Activated CD4-positive, alpha-beta T cell treated with anti-CD3 and anti-CD28 coated beads for 36 hours (primary cell): ENCODE data around the gene GNS. TPM values are rescaled to one million over a fixed set of nuclear protein-coding genes. Genes with fewer than 3 reads are reported as not detected.

Source experiments
- ATAC-seq: fragments of 200-7000 bp; cut with Tn5 transposase; one replicate; pipeline ENCODE4 v1.10.0; 2021; ENCODE audit warnings: mild to moderate bottlenecking, moderate library complexity
- CTCF ChIA-PET: fragments of 350-600 bp; sonication (Branson Sonifier 250); formaldehyde crosslinking; loops from one replicate; lab custom pipeline; 2021; ENCODE audit warnings: antibody characterized with exemption; lab: Charles Lee
- POLR2A ChIA-PET: fragments of 350-600 bp; sonication (Branson Sonifier 250); formaldehyde crosslinking; loops from one replicate; lab custom pipeline; 2021; ENCODE audit warnings: antibody characterized with exemption, inconsistent platforms; lab: Charles Lee
- DNase-seq: peaks from one replicate; pipeline ENCODE4 v3.0.0-alpha.2; 2020
- H3K27ac Mint-ChIP-seq: one replicate; pipeline ENCODE4 v1.8.0; 2021; ENCODE audit warnings: mixed read lengths
- H3K27me3 Mint-ChIP-seq: one replicate; pipeline ENCODE4 v1.8.0; 2021; ENCODE audit warnings: mixed read lengths
- H3K36me3 Mint-ChIP-seq: one replicate; pipeline ENCODE4 v1.8.0; 2021; ENCODE audit warnings: low read depth, mixed read lengths
- H3K4me1 Mint-ChIP-seq: one replicate; pipeline ENCODE4 v1.8.0; 2021; ENCODE audit warnings: mixed read lengths
- H3K4me3 Mint-ChIP-seq: one replicate; pipeline ENCODE4 v1.8.0; 2021; ENCODE audit warnings: mild to moderate bottlenecking, moderate library complexity, mixed read lengths
- H3K9me3 Mint-ChIP-seq: one replicate; pipeline ENCODE4 v1.8.0; 2021; ENCODE audit warnings: low read depth, mixed read lengths
- intact Hi-C, 2 experiments: fragments of 100-400 bp; cut with DNase I in 1 of 2; cut with micrococcal nuclease in 1 of 2; formaldehyde crosslinking; loops; one replicate each; pipeline versions ENCODE4 v1.14.2 to v1.15.1; 2022 to 2024; cut with DNase I, micrococcal nuclease
- total RNA-seq, 2 experiments: library from RNA; stranded (reverse); gene quantifications; one replicate each; pipeline ENCODE4 v1.2.3, GENCODE V29; 2021

Gene GNS
- total RNA-seq, 2 experiments from 2014 or later, result 19.9 to 21.9 TPM

- ChIA-PET POLR2A (no interaction called here), CTCF (interaction anchor here (1.2 to 1.6 kb wide), 2 partner anchors 37 to 186 kb away, joined by 4 read pairs; no protein-coding TSS in a partner anchor)
- DNase-seq (no peak), ATAC-seq (no peak)
- intact Hi-C loops, result no loop called here
- H3K27me3 Mint-ChIP-seq, result no peaks in the 10 kb centered on the region
- H3K36me3 Mint-ChIP-seq, result peaks cover 45% of the 10 kb centered on the region
- H3K27ac Mint-ChIP-seq, result no peak overlapping the region
- H3K4me1 Mint-ChIP-seq, result peaks cover 15% of the 10 kb centered on the region
- H3K9me3 Mint-ChIP-seq, result no peaks in the 10 kb centered on the region
- no peak overlapping the region for H3K4me3 Mint-ChIP-seq
Measured at GRCh38 chr12:64735442-64735841, 23.8 kb downstream of the GNS start.

- CTCF ChIA-PET, result interaction anchor here (1.2 to 1.6 kb wide), 2 partner anchors 68 to 184 kb away, joined by 3 to 4 read pairs; no protein-coding TSS in a partner anchor
- peaks cover 22% of the 10 kb centered on the region for H3K4me1 Mint-ChIP-seq
- POLR2A ChIA-PET, result no interaction called here
- H3K9me3 Mint-ChIP-seq, result no peaks in the 10 kb centered on the region
- H3K36me3 Mint-ChIP-seq, result peaks cover 31% of the 10 kb centered on the region
- no peak overlapping the region for H3K4me3 Mint-ChIP-seq
- intact Hi-C loops, result no loop called here
- ATAC-seq (no peak), DNase-seq (no peak)
- H3K27me3 Mint-ChIP-seq, result no peaks in the 10 kb centered on the region
- H3K27ac Mint-ChIP-seq, result no peak overlapping the region
Measured at GRCh38 chr12:64733857-64734256, 25.3 kb downstream of the GNS start.

GRCh38 chr12:64731683-64732082 is 27.5 kb downstream of the GNS start:
- Mint-ChIP-seq H3K27ac (no peak overlapping the region), H3K9me3 (no peaks in the 10 kb centered on the region), H3K27me3 (no peaks in the 10 kb centered on the region), H3K36me3 (peaks cover 21% of the 10 kb centered on the region), H3K4me1 (peaks cover 11% of the 10 kb centered on the region), H3K4me3 (no peak overlapping the region)
- intact Hi-C loops, result no loop called here
- ChIA-PET POLR2A (no interaction called here), CTCF (no interaction called here)
- ATAC-seq (no peak), DNase-seq (no peak)

GRCh38 chr12:64730588-64730969 is 28.6 kb downstream of the GNS start:
- no peak for DNase-seq
- H3K4me1 Mint-ChIP-seq, result peaks cover 10% of the 10 kb centered on the region
- no peaks in the 10 kb centered on the region for H3K9me3 Mint-ChIP-seq
- POLR2A ChIA-PET, result no interaction called here
- CTCF ChIA-PET, result interaction anchor here (0.6 to 1.5 kb wide), 3 partner anchors 123 to 1579 kb away, joined by 3 to 5 read pairs (median 3); no protein-coding TSS in a partner anchor
- intact Hi-C loops, result no loop called here
- no peak overlapping the region for H3K4me3 Mint-ChIP-seq
- peaks cover 18% of the 10 kb centered on the region for H3K36me3 Mint-ChIP-seq
- H3K27me3 Mint-ChIP-seq, result no peaks in the 10 kb centered on the region
- peak overlapping the region; percentile 74 for H3K27ac Mint-ChIP-seq
- peak; percentile 53 for ATAC-seq

- H3K27me3 Mint-ChIP-seq, result no peaks in the 10 kb centered on the region
- peak; percentile 30 for ATAC-seq
- ChIA-PET CTCF (interaction anchor here (1.5 kb wide), 1 partner anchor 181 kb away, joined by 5 read pairs; no protein-coding TSS in a partner anchor), POLR2A (no interaction called here)
- H3K36me3 Mint-ChIP-seq, result peaks cover 22% of the 10 kb centered on the region
- intact Hi-C loops, result no loop called here
- H3K9me3 Mint-ChIP-seq, result no peaks in the 10 kb centered on the region
- peaks cover 10% of the 10 kb centered on the region for H3K4me1 Mint-ChIP-seq
- no peak for DNase-seq
- peak overlapping the region; percentile 74 for H3K27ac Mint-ChIP-seq
- no peak overlapping the region for H3K4me3 Mint-ChIP-seq
Measured at GRCh38 chr12:64729909-64730587, 29.2 kb downstream of the GNS start.

- no peak overlapping the region for H3K4me3 Mint-ChIP-seq
- peaks cover 7% of the 10 kb centered on the region for H3K4me1 Mint-ChIP-seq
- H3K27me3 Mint-ChIP-seq, result no peaks in the 10 kb centered on the region
- H3K36me3 Mint-ChIP-seq, result peaks cover 28% of the 10 kb centered on the region
- POLR2A ChIA-PET, result no interaction called here
- intact Hi-C loops, result no loop called here
- ATAC-seq (no peak), DNase-seq (no peak)
- H3K9me3 Mint-ChIP-seq, result no peaks in the 10 kb centered on the region
- CTCF ChIA-PET, result interaction anchor here (1.4 kb wide), 1 partner anchor 175 kb away, joined by 5 read pairs; no protein-coding TSS in a partner anchor
- no peak overlapping the region for H3K27ac Mint-ChIP-seq
Measured at GRCh38 chr12:64724201-64724745, 34.9 kb downstream of the GNS start.

GRCh38 chr12:64723630-64724029 is 35.6 kb downstream of the GNS start:
- Mint-ChIP-seq H3K4me3 (no peak overlapping the region), H3K36me3 (peaks cover 28% of the 10 kb centered on the region), H3K9me3 (no peaks in the 10 kb centered on the region), H3K4me1 (peaks cover 7% of the 10 kb centered on the region), H3K27me3 (no peaks in the 10 kb centered on the region), H3K27ac (peak overlapping the region; percentile 4)
- intact Hi-C loops, result no loop called here
- ChIA-PET CTCF (interaction anchor here (1.4 kb wide), 1 partner anchor 174 kb away, joined by 5 read pairs; no protein-coding TSS in a partner anchor), POLR2A (no interaction called here)
- no peak for DNase-seq
- no peak for ATAC-seq

GRCh38 chr12:64722835-64723234 is 36.4 kb downstream of the GNS start:
- POLR2A ChIA-PET, result no interaction called here
- Mint-ChIP-seq H3K27me3 (no peaks in the 10 kb centered on the region), H3K36me3 (peaks cover 28% of the 10 kb centered on the region), H3K4me1 (peaks cover 7% of the 10 kb centered on the region), H3K27ac (no peak overlapping the region), H3K4me3 (no peak overlapping the region), H3K9me3 (no peaks in the 10 kb centered on the region)
- ATAC-seq (no peak), DNase-seq (no peak)
- intact Hi-C loops, result no loop called here
- CTCF ChIA-PET, result no interaction called here

- Mint-ChIP-seq H3K9me3 (no peaks in the 10 kb centered on the region), H3K4me3 (no peak overlapping the region), H3K36me3 (peaks cover 32% of the 10 kb centered on the region), H3K27ac (no peak overlapping the region), H3K27me3 (no peaks in the 10 kb centered on the region), H3K4me1 (peaks cover 9% of the 10 kb centered on the region)
- intact Hi-C loops, result no loop called here
- POLR2A ChIA-PET, result no interaction called here
- DNase-seq (no peak), ATAC-seq (no peak)
- CTCF ChIA-PET, result interaction anchor here (1.2 kb wide), 1 partner anchor 82 kb away, joined by 5 read pairs; no protein-coding TSS in a partner anchor
Measured at GRCh38 chr12:64720884-64721283, 38.3 kb downstream of the GNS start.

GRCh38 chr12:64718649-64719048 is 40.6 kb downstream of the GNS start:
- peaks cover 15% of the 10 kb centered on the region for H3K4me1 Mint-ChIP-seq
- DNase-seq, result no peak
- intact Hi-C loops, result no loop called here
- ChIA-PET POLR2A (no interaction called here), CTCF (interaction anchor here (0.7 to 1.7 kb wide), 8 partner anchors 17 to 201 kb away, joined by 3 to 7 read pairs (median 3); no protein-coding TSS in a partner anchor)
- no peak for ATAC-seq
- no peak overlapping the region for H3K4me3 Mint-ChIP-seq
- H3K27me3 Mint-ChIP-seq, result no peaks in the 10 kb centered on the region
- no peaks in the 10 kb centered on the region for H3K9me3 Mint-ChIP-seq
- peaks cover 46% of the 10 kb centered on the region for H3K36me3 Mint-ChIP-seq
- H3K27ac Mint-ChIP-seq, result no peak overlapping the region

- peaks cover 51% of the 10 kb centered on the region for H3K36me3 Mint-ChIP-seq
- DNase-seq, result no peak
Measured at GRCh38 chr12:64716839-64717455, 42.3 kb downstream of the GNS start.

More at GRCh38 chr12:64716839-64717455, 42.3 kb downstream of the GNS start:
- ATAC-seq, result no peak
- Mint-ChIP-seq H3K9me3 (no peaks in the 10 kb centered on the region), H3K27me3 (no peaks in the 10 kb centered on the region), H3K4me1 (peaks cover 18% of the 10 kb centered on the region), H3K4me3 (no peak overlapping the region), H3K27ac (no peak overlapping the region)
- CTCF ChIA-PET, result interaction anchor here (0.7 to 1.0 kb wide), 2 partner anchors 56 to 167 kb away, joined by 3 to 5 read pairs; no protein-coding TSS in a partner anchor
- intact Hi-C loops, result no loop called here
- POLR2A ChIA-PET, result no interaction called here
